ENCODE results near the gene DDX27. TPM values are rescaled to one million over a fixed set of nuclear protein-coding genes. Genes with fewer than 3 reads are reported as not detected.

Gene DDX27
- total and polyA plus RNA-seq, 2 of the 13 experiments (the other 11 are each of a cell fraction or from before 2014, with no cell fraction given), result 42.6 to 72.8 TPM

DNA sequence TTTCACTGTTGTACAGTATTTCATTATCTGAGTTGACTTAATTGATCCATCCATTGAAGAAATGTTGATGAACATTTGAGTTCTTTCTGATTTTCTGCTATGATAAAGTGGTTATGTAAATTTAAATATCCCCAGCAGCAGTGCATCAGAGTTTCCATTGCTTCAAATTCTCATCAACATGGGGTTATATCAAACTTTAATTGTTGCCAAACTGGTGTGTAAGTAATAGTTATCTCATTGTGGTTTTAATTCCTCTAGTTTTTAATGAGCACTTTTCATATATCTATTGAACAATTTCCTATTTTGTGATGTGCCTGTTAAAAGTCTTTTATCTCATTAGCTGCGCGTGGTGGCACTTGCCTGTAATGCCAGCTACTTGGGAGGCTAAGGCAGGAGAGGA lies 40.6 kb downstream of the DDX27 start:
- POLR2A ChIA-PET, result interaction anchor here (1.0 to 1.4 kb wide), 2 partner anchors 18 to 137 kb away, joined by 3 to 4 read pairs; partner anchors contain the start of gene ZNFX1
- CTCF ChIA-PET (ENCODE audit: low intra/inter-chr PET ratio, low total read pairs), result no interaction called here

More for the DNA sequence above, 40.6 kb downstream of the DDX27 start:
- DNase-seq (ENCODE audit: low spot score), result no peak
- H3K4me2 ChIP-seq (ENCODE audit: low read depth, low read length), result no peak overlapping the region
- no peak overlapping the region for H3K4me3 ChIP-seq (replicated peaks in 1 of 3; ENCODE audit: insufficient read depth in 1 of 3, low read depth in 2 of 3, low read length in 3 of 3)
- H3K27me3 ChIP-seq (ENCODE audit: control insufficient read depth in 1 of 2, insufficient read depth in 2 of 2, low read length in 2 of 2), result no peaks in the 10 kb centered on the region
- H2AFZ ChIP-seq (ENCODE audit: low read length), result no peak overlapping the region
- in situ Hi-C loops (cut with HindIII; ENCODE audit: extremely low pct_ligation_motif_present, low pct_unique_long_range_greater_than_20kb), result no loop called here
- 98% methylated on average over 2 of the region's 2 CpGs for WGBS (ENCODE audit: low lambda C conversion rate)
- no peak overlapping the region for H3K9ac ChIP-seq (ENCODE audit: insufficient read depth, low read depth, low read length)
- H3K9me3 ChIP-seq (ENCODE audit: low read length), result no peaks in the 10 kb centered on the region
- H3K36me3 ChIP-seq (replicated peaks in 1 of 2; ENCODE audit: control insufficient read depth in 1 of 2, insufficient read depth in 2 of 2, low read length in 2 of 2), result peaks cover 52 to 65% of the 10 kb centered on the region in 2 experiments
- FAIRE-seq, result no peak
- H3K79me2 ChIP-seq (ENCODE audit: insufficient read depth, low read length), result no peaks in the 10 kb centered on the region
- no peaks in the 10 kb centered on the region for H4K20me1 ChIP-seq (ENCODE audit: insufficient read depth, low read length)
- no peak for ATAC-seq
- H3K4me1 ChIP-seq (ENCODE audit: insufficient read depth, low read length), result peaks cover 17% of the 10 kb centered on the region
- H3K27ac ChIP-seq (ENCODE audit: extremely low read length, insufficient read depth, low read length), result no peak overlapping the region
- BruUV-seq (replicated peaks), result no TSS peak
- no peak for TF ChIP-seq RBM22 (optimal IDR thresholded peaks at IDR 0.05; ENCODE audit: low read length)
- TF ChIP-seq, protein P1, sequence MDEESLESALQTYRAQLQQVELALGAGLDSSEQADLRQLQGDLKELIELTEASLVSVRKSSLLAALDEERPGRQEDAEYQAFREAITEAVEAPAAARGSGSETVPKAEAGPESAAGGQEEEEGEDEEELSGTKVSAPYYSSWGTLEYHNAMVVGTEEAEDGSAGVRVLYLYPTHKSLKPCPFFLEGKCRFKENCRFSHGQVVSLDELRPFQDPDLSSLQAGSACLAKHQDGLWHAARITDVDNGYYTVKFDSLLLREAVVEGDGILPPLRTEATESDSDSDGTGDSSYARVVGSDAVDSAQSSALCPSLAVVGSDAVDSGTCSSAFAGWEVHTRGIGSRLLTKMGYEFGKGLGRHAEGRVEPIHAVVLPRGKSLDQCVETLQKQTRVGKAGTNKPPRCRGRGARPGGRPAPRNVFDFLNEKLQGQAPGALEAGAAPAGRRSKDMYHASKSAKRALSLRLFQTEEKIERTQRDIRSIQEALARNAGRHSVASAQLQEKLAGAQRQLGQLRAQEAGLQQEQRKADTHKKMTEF (CRISPR knock-in tag; IDR thresholded peaks at IDR 0.05), result no peak
- no peak for TF ChIP-seq SMYD3 (CRISPR knock-in tag; IDR thresholded peaks at IDR 0.05)
- no peak for TF ChIP-seq ZNF781 (CRISPR knock-in tag; IDR thresholded peaks at IDR 0.05; ENCODE audit: borderline replicate concordance, not compliant biosample characterization)
- no peak for TF ChIP-seq RAD21 (CRISPR knock-in tag; IDR thresholded peaks at IDR 0.05)
- TF ChIP-seq NCOA2 (CRISPR knock-in tag; IDR thresholded peaks at IDR 0.05), result no peak
- no peak for TF ChIP-seq MBD4 (IDR thresholded peaks at IDR 0.05; ENCODE audit: borderline replicate concordance, low read length)
- no peak for TF ChIP-seq ZNF10 (CRISPR knock-in tag; IDR thresholded peaks at IDR 0.05; ENCODE audit: borderline replicate concordance, low read depth)
- TF ChIP-seq ZFP36L2 (CRISPR knock-in tag; IDR thresholded peaks at IDR 0.05), result no peak
- TF ChIP-seq, protein P2, sequence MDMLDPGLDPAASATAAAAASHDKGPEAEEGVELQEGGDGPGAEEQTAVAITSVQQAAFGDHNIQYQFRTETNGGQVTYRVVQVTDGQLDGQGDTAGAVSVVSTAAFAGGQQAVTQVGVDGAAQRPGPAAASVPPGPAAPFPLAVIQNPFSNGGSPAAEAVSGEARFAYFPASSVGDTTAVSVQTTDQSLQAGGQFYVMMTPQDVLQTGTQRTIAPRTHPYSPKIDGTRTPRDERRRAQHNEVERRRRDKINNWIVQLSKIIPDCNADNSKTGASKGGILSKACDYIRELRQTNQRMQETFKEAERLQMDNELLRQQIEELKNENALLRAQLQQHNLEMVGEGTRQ (IDR thresholded peaks at IDR 0.05; ENCODE audit: low read depth, low read length), result no peak
- TF ChIP-seq, protein P2 (CRISPR knock-in tag; IDR thresholded peaks at IDR 0.05; ENCODE audit: borderline replicate concordance), result no peak
- no peak for TF ChIP-seq MBNL3 (CRISPR knock-in tag; conservative IDR thresholded peaks at IDR 0.05)
- TF ChIP-seq, protein P3, sequence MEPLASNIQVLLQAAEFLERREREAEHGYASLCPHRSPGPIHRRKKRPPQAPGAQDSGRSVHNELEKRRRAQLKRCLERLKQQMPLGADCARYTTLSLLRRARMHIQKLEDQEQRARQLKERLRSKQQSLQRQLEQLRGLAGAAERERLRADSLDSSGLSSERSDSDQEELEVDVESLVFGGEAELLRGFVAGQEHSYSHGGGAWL (CRISPR knock-in tag; IDR thresholded peaks at IDR 0.05), result no peak
- TF ChIP-seq ATAD3A (CRISPR knock-in tag; IDR thresholded peaks at IDR 0.05), result no peak
- intact Hi-C loops (cut with micrococcal nuclease; ENCODE audit: unreplicated experiment), result no loop called here
